GM13976 (cell line): ENCODE measurements around the gene PASK.
A peak's percentile ranks its signal among the peaks of the same experiment; 100 is the strongest.

ENCODE experiments used
- DNase-seq: peaks from one replicate; pipeline ENCODE4 v3.0.0; 2012; ENCODE audit warnings: low spot score
- CTCF ChIP-seq: IDR thresholded peaks from 2 replicates; pipeline ENCODE4 v1.5.1; 2012; ENCODE audit warnings: borderline replicate concordance, mild to moderate bottlenecking; ENCODE audit not compliant: insufficient read depth; ENCODE audit errors: extremely low read depth, missing control alignments, control extremely low read depth
- in situ Hi-C: fragments of 300-500 bp; cut with MboI; formaldehyde crosslinking; loops from one replicate; pipeline ENCODE4 v1.12.0; 2022; ENCODE audit warnings: low sequenced_read_pairs, mixed read lengths, inconsistent platforms; ENCODE audit not compliant: unreplicated experiment

Gene PASK

GRCh38 chr2:241081643-241082340, 67.5 kb downstream of the PASK start:
- TF ChIP-seq CTCF = no peak
- in situ Hi-C loops = no loop called here
- no peak for DNase-seq

GRCh38 chr2:241081190-241081642, 68.1 kb downstream of the PASK start:
- TF ChIP-seq CTCF = no peak
- no peak for DNase-seq
- in situ Hi-C loops = no loop called here

GRCh38 chr2:241080405-241081189, 68.7 kb downstream of the PASK start:
- peak; percentile 28 for DNase-seq
- in situ Hi-C loops = no loop called here
- no peak for TF ChIP-seq CTCF

GRCh38 chr2:241074901-241075540, 74.3 kb downstream of the PASK start:
- TF ChIP-seq CTCF = no peak
- no peak for DNase-seq
- in situ Hi-C loops = no loop called here

GRCh38 chr2:241074065-241074818, 75.0 kb downstream of the PASK start:
- TF ChIP-seq CTCF = no peak
- no peak for DNase-seq
- in situ Hi-C loops = no loop called here
